GM18858 (cell line): ENCODE results near the gene DDX24.
"Not testable (repeated sequence)": the region's sequence is repeated elsewhere in the genome, so short reads cannot be mapped to it uniquely, and the experiment has no call there.

ENCODE experiments used
- ATAC-seq: cut with Tn5 transposase; IDR thresholded peaks from one replicate; pipeline ENCODE4 v1.9.1; 2021; ENCODE audit not compliant: unreplicated experiment

Gene DDX24

DNA sequence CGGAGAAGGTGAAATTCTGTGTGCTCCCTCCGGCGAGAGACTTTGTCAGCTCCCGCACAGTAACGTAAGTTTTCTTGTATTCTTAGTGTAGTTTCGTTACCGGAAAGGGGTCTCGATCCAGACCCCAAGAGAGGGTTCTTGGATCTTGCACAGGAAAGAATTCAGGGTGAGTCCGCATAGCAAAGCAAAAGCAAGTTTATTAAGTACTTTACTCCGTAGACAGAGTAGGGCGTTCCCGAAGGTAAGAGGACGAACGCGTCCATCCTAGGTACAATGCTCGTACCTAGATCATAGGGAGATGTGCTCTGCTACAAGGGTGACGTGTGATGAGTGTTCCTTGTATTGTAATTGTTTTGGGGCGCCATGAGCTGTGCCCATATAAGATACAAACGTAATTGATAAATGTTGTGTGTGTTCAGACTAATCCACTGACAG is 401 bp upstream of the DDX24 start:
- ATAC-seq: peak; percentile 17

- ATAC-seq: no peak
Measured at GRCh38 chr14:94079891-94080620, 946 bp downstream of the DDX24 start.

- ATAC-seq: no peak
Measured at GRCh38 chr14:94077823-94078222, 3.2 kb downstream of the DDX24 start.

GRCh38 chr14:94077111-94077821 is 3.7 kb downstream of the DDX24 start:
- ATAC-seq: no peak

GRCh38 chr14:94075008-94075407 is 6.0 kb downstream of the DDX24 start:
- no peak for ATAC-seq

- no peak for ATAC-seq
Measured at GRCh38 chr14:94074534-94074933, 6.5 kb downstream of the DDX24 start.

GRCh38 chr14:94072076-94072475 is 8.9 kb downstream of the DDX24 start:
- ATAC-seq: not testable (repeated sequence)

DNA sequence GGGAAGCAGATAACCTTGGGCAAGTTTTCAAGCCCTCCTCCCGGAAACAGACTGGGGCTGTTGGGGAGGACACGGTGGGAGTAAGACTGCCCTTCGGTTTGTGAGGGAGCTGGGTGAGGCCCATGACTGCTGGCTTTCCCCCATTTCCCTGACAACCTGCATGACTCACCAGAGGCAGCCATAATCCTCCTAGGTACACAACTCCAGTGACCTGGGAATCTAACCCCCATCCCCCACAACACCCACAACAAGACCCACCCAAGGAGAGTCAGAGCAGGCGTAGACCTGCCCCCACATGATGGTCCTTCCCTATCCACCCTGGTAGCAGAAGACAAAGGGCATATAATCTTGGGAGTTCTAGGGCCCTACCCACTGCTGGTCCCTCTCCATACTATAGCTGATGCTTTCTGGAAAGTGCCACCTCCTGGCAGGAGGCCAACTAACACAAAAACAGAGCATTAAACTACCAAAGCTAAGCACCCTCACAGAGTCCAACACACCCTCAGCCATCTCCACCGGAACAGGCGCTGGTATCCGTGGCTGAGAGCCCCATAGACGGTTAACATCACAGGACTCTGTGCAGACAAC is 14.8 kb downstream of the DDX24 start:
- ATAC-seq: no peak

GRCh38 chr14:94062344-94062940 is 18.6 kb downstream of the DDX24 start:
- ATAC-seq: no peak

GRCh38 chr14:94059998-94060397 is 21.0 kb downstream of the DDX24 start:
- ATAC-seq: no peak

GRCh38 chr14:94058674-94059138 is 22.3 kb downstream of the DDX24 start:
- no peak for ATAC-seq

GRCh38 chr14:94058128-94058673 is 22.8 kb downstream of the DDX24 start:
- ATAC-seq: no peak

DNA sequence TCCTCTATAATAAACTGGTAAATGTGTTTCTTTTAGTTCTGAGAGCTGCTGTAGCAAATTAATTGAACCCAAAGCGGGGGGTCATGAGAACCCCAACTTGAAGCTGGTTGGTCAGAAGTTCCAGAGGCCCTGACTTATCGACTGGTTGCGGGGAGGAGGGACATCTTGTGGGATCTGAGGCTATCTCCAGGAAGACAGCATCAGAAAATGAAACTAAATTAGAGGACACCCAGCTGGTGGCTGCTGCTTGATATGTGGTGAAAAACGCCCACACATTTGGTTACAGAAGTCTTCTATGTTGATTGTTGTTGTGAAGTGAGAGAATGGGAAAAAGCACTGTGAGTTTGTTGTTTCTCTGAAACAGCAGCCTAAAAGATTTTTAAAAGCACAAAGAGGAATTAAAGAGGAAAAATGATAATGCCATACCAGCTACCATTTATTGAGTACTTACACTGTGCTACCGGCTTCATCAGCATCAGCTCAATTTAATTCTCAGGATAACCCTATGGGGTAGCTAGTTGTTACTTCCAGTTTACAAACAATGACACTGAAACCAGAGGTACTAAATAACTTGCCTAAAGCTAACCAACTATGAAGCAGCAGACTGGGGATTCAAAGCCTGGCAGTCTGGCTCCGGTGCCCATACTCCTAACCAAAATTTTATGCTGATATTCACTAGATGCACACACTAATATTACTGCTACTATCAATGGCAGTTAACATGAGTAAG is 24.3 kb downstream of the DDX24 start:
- ATAC-seq: peak; percentile 50

DNA sequence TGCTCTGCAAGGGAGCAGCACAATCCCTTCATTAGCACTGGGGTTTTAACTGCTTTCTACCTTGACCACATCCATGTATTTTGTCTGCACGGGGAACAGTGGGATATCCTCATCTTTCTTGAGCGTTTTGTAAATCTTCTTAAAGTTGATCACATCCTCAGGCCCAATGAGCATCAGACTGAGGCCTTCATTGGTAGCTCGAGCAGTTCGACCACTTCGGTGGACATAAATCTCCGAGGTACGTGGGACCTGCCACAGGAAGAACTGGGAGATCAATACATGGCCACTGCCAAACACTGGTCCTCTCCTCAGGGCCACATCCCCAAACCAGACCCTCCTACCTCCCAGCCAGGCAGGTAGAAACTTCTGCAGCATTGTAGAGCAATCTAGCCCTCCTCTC is 26.1 kb downstream of the DDX24 start:
- no peak for ATAC-seq

DNA sequence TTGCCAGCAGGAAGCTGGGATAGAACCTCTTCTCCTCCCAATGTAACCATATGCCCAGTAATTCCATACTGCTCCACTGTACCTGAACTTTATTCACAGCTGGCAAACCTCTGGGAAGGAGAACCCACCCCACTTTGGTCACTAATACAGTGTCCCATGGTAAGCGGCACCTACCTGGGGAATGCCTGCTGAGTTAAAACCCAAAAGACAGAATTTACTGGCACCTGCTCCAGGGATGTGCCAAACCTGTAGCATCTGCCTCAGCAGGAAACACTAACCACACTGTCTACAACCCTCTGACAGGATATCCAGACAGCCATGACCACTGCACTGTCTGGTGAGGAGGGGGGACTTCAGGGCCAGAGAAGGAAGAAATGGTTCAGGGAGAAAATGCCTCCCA is 26.6 kb downstream of the DDX24 start:
- no peak for ATAC-seq

- ATAC-seq: no peak
Measured at GRCh38 chr14:94052662-94053061, 28.3 kb downstream of the DDX24 start.

DNA sequence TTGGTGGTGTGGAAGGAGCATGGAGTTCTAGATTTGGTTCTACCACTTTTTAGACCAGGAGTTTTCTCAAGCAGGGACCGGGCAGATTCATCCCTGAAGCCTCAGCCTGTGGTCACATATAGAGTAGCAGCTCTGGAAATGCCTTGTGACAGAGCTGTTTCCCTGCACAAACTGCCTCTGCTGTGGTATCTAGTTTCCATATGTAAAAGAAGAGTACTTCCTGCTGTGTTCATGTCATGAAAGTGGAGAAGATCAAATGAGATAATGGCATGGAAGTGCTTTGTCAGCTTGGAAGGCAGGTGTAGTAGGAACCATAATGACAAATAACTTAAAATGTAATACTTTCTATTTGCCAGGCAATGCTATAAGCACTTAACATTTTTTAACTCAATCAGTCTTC is 28.8 kb downstream of the DDX24 start:
- no peak for ATAC-seq

DNA sequence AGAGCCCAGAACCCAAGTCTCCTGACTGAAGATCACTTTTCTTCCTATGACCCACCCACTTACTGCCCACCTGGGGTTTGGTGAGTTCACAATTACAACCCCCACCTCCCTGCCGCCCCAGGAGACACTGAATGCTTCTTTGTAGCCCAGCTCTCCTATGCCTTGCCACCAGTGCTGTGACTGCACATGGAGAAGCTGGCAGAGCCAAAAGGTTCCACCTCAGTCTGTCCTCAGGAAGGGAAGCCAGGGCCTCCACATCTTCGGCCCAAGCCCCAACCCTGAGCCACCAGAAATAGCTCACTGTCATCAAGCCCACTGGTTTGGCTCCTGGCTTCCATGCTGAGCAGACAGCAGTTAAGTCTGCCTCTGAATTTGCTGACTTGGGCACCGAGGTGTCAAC is 29.2 kb downstream of the DDX24 start:
- no peak for ATAC-seq

GRCh38 chr14:94051115-94051514 is 29.9 kb downstream of the DDX24 start:
- ATAC-seq: no peak

- ATAC-seq: no peak
Measured at GRCh38 chr14:94050231-94050880, 30.6 kb downstream of the DDX24 start.
